Stimulated activated CD4-positive, alpha-beta T cell treated with anti-CD3 and anti-CD28 coated beads, TNF-alpha, amount 100 ng/mL, for 4 hours (primary cell): ENCODE measurements around the gene SRP9.
"Not testable (repeated sequence)": the region's sequence is repeated elsewhere in the genome, so short reads cannot be mapped to it uniquely, and the experiment has no call there.

Source experiments
- DNase-seq, 3 experiments: peaks; one replicate each; pipeline ENCODE4 v3.0.0-alpha.2; 2020; ENCODE audit warnings: low read depth in 3 of 3

The SRP9 gene

GRCh38 chr1:225815526-225816178 is 38.0 kb downstream of the SRP9 start:
- no peak for DNase-seq

GRCh38 chr1:225816643-225817538 is 39.3 kb downstream of the SRP9 start:
- no peak for DNase-seq

- no peak for DNase-seq
Measured at GRCh38 chr1:225817611-225818061, 40.0 kb downstream of the SRP9 start.

GRCh38 chr1:225818229-225818628 is 40.6 kb downstream of the SRP9 start:
- no peak for DNase-seq

GRCh38 chr1:225819346-225820192 is 41.9 kb downstream of the SRP9 start:
- no peak for DNase-seq

- DNase-seq: no peak
Measured at GRCh38 chr1:225820522-225821120, 43.0 kb downstream of the SRP9 start.

GRCh38 chr1:225822655-225823403 is 45.2 kb downstream of the SRP9 start:
- no peak for DNase-seq

- DNase-seq: no peak
Measured at GRCh38 chr1:225823811-225824261, 46.2 kb downstream of the SRP9 start.

- no peak for DNase-seq
Measured at GRCh38 chr1:225824533-225824941, 46.9 kb downstream of the SRP9 start.

- DNase-seq: no peak
Measured at GRCh38 chr1:225825078-225825477, 47.5 kb downstream of the SRP9 start.

- DNase-seq: no peak
Measured at GRCh38 chr1:225825607-225826007, 48.0 kb downstream of the SRP9 start.

- DNase-seq: no peak
Measured at GRCh38 chr1:225827076-225827475, 49.5 kb downstream of the SRP9 start.

GRCh38 chr1:225828706-225829345 is 51.2 kb downstream of the SRP9 start:
- no peak for DNase-seq

- DNase-seq: no peak
Measured at GRCh38 chr1:225830841-225831240, 53.2 kb downstream of the SRP9 start.

- DNase-seq: no peak
Measured at GRCh38 chr1:225834417-225835329, 57.0 kb downstream of the SRP9 start.

GRCh38 chr1:225835856-225836255 is 58.2 kb downstream of the SRP9 start:
- no peak for DNase-seq

GRCh38 chr1:225836296-225836695 is 58.7 kb downstream of the SRP9 start:
- not testable (repeated sequence) for DNase-seq

GRCh38 chr1:225838793-225839192 is 61.2 kb downstream of the SRP9 start:
- no peak for DNase-seq
